Upper lobe of right lung (tissue), 1 donor: ENCODE measurements around the gene UBALD2. TPM values are rescaled to one million over a fixed set of nuclear protein-coding genes. Genes with fewer than 3 reads are reported as not detected.
"Not testable (repeated sequence)": the region's sequence is repeated elsewhere in the genome, so short reads cannot be mapped to it uniquely, and the experiment has no call there.

Source experiments
- ATAC-seq: fragments of 200-7000 bp; cut with Tn5 transposase; one replicate; pipeline ENCODE4 v1.9.1; 2020; ENCODE audit warnings: mild to moderate bottlenecking, moderate library complexity
- DNase-seq: peaks from one replicate; pipeline ENCODE4 v3.0.0-alpha.2; 2020
- H3K27ac ChIP-seq: fragments of 200-600 bp; one replicate; pipeline ENCODE4 v1.8.0; 2022
- H3K27me3 ChIP-seq: fragments of 200-600 bp; one replicate; pipeline ENCODE4 v1.8.0; 2022; ENCODE audit warnings: mild to moderate bottlenecking
- H3K36me3 ChIP-seq: fragments of 200-600 bp; one replicate; pipeline ENCODE4 v1.8.0; 2022
- H3K4me1 ChIP-seq: fragments of 200-600 bp; one replicate; pipeline ENCODE4 v1.8.0; 2022
- H3K4me3 ChIP-seq: fragments of 200-600 bp; one replicate; pipeline ENCODE4 v1.8.0; 2022; ENCODE audit warnings: mild to moderate bottlenecking
- H3K9me3 ChIP-seq: fragments of 200-600 bp; one replicate; pipeline ENCODE4 v1.8.0; 2022
- intact Hi-C: fragments of 100-400 bp; cut with DNase I; formaldehyde crosslinking; loops from one replicate; pipeline ENCODE4 v1.11.0; 2022
- total RNA-seq: library from RNA; stranded (reverse); fragmentation: NEBNext Ultra II Directional; extraction: Animal tissue kit (Norgen Biotek cat#: 25700); gene quantifications from one replicate; pipeline ENCODE4 v1.2.1, GENCODE V29; 2021
- TF ChIP-seq, protein P1 (sequence below): fragments of 200-600 bp; IDR thresholded peaks from one replicate; pipeline ENCODE4 v1.8.0; 2022; ENCODE audit warnings: antibody characterized with exemption
- donor health status: DM: no; HTN: yes; CAD: no; lungs with severe emphysema.

The UBALD2 gene
- total RNA-seq, 1 donor from 2014 or later: 56.7 TPM

- DNase-seq (no peak), ATAC-seq (no peak)
- H3K27me3 ChIP-seq: no peaks in the 10 kb centered on the region
- no peaks in the 10 kb centered on the region for H3K9me3 ChIP-seq
- intact Hi-C loops: no loop called here
- H3K36me3 ChIP-seq: no peaks in the 10 kb centered on the region
- no peak overlapping the region for H3K4me3 ChIP-seq
- peaks cover 24% of the 10 kb centered on the region for H3K4me1 ChIP-seq
- no peak overlapping the region for H3K27ac ChIP-seq
- TF ChIP-seq, protein P1, sequence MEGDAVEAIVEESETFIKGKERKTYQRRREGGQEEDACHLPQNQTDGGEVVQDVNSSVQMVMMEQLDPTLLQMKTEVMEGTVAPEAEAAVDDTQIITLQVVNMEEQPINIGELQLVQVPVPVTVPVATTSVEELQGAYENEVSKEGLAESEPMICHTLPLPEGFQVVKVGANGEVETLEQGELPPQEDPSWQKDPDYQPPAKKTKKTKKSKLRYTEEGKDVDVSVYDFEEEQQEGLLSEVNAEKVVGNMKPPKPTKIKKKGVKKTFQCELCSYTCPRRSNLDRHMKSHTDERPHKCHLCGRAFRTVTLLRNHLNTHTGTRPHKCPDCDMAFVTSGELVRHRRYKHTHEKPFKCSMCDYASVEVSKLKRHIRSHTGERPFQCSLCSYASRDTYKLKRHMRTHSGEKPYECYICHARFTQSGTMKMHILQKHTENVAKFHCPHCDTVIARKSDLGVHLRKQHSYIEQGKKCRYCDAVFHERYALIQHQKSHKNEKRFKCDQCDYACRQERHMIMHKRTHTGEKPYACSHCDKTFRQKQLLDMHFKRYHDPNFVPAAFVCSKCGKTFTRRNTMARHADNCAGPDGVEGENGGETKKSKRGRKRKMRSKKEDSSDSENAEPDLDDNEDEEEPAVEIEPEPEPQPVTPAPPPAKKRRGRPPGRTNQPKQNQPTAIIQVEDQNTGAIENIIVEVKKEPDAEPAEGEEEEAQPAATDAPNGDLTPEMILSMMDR: no peak
Observed at GRCh38 chr17:76243826-76244679, 21.1 kb upstream of the UBALD2 start.

DNA sequence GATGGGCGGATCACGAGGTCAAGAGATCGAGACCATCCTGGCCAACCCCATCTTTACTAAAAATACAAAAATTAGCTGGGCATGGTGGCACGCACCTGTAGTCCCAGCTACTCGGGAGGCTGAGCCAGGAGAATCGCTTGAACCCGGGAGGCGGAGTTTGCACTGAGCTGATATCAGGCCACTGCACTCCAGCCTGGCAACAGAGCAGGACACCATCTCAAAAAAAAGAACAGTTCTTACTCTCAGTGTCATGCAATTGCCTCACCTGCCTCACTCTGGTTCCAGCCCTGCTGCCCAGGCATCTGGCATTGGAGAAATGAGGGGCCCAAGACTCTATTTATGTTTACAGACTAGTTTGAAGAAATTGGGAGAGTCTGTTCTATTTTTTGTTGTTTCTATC is 20.4 kb upstream of the UBALD2 start:
- intact Hi-C loops, DNase-seq, ATAC-seq, H3K4me3 ChIP-seq, H3K27ac ChIP-seq, H3K27me3 ChIP-seq, H3K9me3 ChIP-seq, H3K36me3 ChIP-seq: not testable (repeated sequence)
- peaks cover 20% of the 10 kb centered on the region for H3K4me1 ChIP-seq

DNA sequence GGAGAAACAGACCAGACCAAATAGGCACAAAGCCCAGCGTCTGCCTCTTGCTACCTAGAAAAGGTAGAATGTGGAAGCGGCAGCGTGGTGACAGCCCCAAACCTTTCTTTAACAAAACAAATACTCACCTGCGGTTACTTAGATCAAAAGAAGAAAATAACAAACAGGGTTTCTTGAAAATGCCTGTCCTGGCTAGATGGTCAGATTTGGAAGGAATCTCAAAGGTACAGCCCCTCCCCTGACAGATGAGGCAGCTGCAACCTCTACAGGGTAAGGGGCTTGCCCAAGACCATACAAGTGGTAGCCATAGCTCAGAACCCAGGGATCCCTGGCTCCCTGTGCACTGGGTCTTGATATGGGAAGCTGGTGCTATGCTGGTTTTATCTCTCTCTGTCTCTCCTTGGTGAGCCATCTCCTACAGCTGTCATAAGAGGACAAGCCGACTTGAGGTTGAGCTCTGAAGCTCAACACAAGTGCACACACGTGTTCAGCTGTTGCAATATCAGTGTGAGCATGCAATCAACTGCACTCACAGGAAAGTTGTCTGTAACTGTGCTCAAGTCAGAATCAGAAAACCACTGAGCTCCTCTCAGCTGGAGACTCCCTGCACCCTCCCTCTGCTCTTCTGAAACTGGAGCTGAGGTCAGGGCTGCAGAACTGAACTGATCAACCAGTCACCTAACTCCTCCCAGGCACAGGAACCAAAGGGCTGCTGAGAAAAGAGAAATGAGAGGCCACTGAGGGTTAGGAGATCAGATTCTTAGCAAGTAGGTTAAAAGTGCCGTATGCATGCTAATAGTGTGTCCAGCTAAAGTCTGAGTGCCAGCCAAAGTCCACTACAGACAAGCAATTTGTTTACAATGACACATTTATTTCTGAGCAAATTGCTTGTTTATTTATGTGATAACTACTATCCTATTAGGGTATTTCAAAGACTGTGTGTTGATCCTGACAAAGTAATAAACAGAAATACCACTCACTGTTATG is 18.8 kb upstream of the UBALD2 start:
- intact Hi-C loops: no loop called here
- TF ChIP-seq, protein P1: no peak
- H3K9me3 ChIP-seq: no peaks in the 10 kb centered on the region
- ATAC-seq (peak; percentile 95), DNase-seq (no peak)
- H3K27ac ChIP-seq: no peak overlapping the region
- H3K4me3 ChIP-seq: no peak overlapping the region
- H3K36me3 ChIP-seq: no peaks in the 10 kb centered on the region
- no peaks in the 10 kb centered on the region for H3K27me3 ChIP-seq
- peaks cover 14% of the 10 kb centered on the region for H3K4me1 ChIP-seq

DNA sequence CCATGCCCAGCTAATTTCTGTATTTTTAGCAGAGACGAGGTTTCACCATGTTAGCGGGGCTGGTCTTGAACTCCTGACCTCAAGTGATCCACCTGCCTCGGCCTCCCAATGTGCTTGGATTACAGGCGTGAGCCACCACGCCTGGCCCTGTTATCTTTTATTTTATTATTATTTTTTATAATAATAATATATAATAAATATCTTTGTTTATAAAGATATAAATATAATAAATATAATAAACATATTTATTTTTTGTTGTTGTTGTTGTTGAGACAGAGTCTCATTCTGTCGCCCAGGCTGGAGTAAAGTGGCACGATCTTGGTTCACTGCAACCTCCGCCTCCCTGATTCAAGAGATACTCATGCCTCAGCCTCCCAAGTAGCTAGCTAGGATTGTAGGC is 17.8 kb upstream of the UBALD2 start:
- intact Hi-C loops: no loop called here
- TF ChIP-seq, protein P1: no peak
- H3K27me3 ChIP-seq: no peaks in the 10 kb centered on the region
- no peaks in the 10 kb centered on the region for H3K36me3 ChIP-seq
- no peak overlapping the region for H3K27ac ChIP-seq
- H3K4me3 ChIP-seq: no peak overlapping the region
- DNase-seq (no peak), ATAC-seq (no peak)
- no peaks in the 10 kb centered on the region for H3K9me3 ChIP-seq
- H3K4me1 ChIP-seq: peaks cover 21% of the 10 kb centered on the region

DNA sequence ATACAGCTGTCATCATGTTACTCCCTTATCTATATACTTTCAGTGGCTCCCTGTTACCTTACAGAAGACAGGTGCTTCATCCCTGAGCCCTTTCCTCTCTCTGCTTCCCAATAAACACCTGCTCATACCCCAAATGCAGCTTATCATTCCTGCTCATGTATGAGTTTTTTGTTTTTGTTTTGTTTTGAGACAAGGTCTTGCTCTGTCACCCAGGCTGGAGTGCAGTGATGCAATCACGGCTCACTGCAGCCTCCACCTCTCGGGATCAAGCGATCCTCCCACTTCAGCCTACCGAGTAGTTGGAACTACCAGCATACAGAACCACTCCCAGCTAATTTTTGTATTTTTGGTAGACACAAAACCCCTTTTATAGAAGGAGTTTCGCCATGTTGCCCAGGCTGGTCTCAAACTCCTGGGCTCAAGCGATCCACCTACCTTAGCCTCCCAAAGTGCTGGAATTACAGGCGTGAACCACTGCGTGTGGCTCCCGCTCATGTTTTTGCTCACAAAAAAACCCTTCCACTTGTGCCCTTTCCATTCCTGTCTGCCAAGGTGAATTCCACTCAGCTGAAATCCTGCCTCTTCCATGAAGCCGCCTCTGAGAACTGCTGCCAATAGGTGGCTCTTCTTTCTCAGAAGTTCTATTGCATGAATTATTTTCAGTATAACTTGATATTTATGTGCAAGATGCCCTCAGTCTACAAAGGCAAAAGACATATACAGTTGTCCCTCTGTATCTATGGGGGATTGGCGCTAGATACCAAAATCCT is 16.9 kb upstream of the UBALD2 start:
- ATAC-seq (no peak), DNase-seq (no peak)
- Histone ChIP-seq H3K27ac (no peak overlapping the region), H3K9me3 (no peaks in the 10 kb centered on the region), H3K27me3 (no peaks in the 10 kb centered on the region), H3K36me3 (no peaks in the 10 kb centered on the region), H3K4me3 (no peak overlapping the region), H3K4me1 (peaks cover 30% of the 10 kb centered on the region)
- TF ChIP-seq, protein P1: no peak
- intact Hi-C loops: no loop called here
